ENCODE results near the gene CDH11. TPM values are rescaled to one million over a fixed set of nuclear protein-coding genes. Genes with fewer than 3 reads are reported as not detected.

Gene CDH11
- total RNA-seq, 1 experiment from 2014 or later: 0.64 TPM

GRCh38 chr16:65044026-65044425, 77.8 kb downstream of the CDH11 start:
- H3K4me3 ChIP-seq (ENCODE audit: low read depth in 2 of 2, low read length in 2 of 2): no peak overlapping the region
- no peaks in the 10 kb centered on the region for H3K9me3 ChIP-seq (ENCODE audit: control insufficient read depth, insufficient read depth, low read depth, low read length)
- intact Hi-C loops (cut with micrococcal nuclease; ENCODE audit: unreplicated experiment) (no loop called here), in situ Hi-C loops (cut with HindIII; ENCODE audit: low pct_unique_long_range_greater_than_20kb, low sequenced_read_pairs) (no loop called here)
- CTCF ChIA-PET: no interaction called here
- POLR2A ChIA-PET: no interaction called here
- no peaks in the 10 kb centered on the region for H3K4me1 ChIP-seq (ENCODE audit: control insufficient read depth, insufficient read depth, low read length)
- BruUV-seq (replicated peaks): no TSS peak
- H3K36me3 ChIP-seq (ENCODE audit: control insufficient read depth, insufficient read depth, low read length): no peaks in the 10 kb centered on the region
- H3K27me3 ChIP-seq (ENCODE audit: control insufficient read depth, insufficient read depth, low read length): no peaks in the 10 kb centered on the region
- no peak overlapping the region for H3K27ac ChIP-seq (ENCODE audit: low read length)
- ATAC-seq: no peak
- no peak for TF ChIP-seq SIN3A (IDR thresholded peaks at IDR 0.05; ENCODE audit: borderline replicate concordance, insufficient read depth, low read depth, low read length)
- no peak for TF ChIP-seq TCF7L2 (IDR thresholded peaks at IDR 0.05; ENCODE audit: low read depth, low read length)
- TF ChIP-seq CTCF (IDR thresholded peaks at IDR 0.05): no peak
- TF ChIP-seq POLR2AphosphoS5 (IDR thresholded peaks at IDR 0.05; ENCODE audit: low read depth, low read length): no peak
- TF ChIP-seq REST (IDR thresholded peaks at IDR 0.05; ENCODE audit: insufficient read depth in 1 of 2, low read depth in 2 of 2, low read length in 1 of 2): no peak
- DNase-seq (ENCODE audit: low read depth, low spot score): no peak

DNA sequence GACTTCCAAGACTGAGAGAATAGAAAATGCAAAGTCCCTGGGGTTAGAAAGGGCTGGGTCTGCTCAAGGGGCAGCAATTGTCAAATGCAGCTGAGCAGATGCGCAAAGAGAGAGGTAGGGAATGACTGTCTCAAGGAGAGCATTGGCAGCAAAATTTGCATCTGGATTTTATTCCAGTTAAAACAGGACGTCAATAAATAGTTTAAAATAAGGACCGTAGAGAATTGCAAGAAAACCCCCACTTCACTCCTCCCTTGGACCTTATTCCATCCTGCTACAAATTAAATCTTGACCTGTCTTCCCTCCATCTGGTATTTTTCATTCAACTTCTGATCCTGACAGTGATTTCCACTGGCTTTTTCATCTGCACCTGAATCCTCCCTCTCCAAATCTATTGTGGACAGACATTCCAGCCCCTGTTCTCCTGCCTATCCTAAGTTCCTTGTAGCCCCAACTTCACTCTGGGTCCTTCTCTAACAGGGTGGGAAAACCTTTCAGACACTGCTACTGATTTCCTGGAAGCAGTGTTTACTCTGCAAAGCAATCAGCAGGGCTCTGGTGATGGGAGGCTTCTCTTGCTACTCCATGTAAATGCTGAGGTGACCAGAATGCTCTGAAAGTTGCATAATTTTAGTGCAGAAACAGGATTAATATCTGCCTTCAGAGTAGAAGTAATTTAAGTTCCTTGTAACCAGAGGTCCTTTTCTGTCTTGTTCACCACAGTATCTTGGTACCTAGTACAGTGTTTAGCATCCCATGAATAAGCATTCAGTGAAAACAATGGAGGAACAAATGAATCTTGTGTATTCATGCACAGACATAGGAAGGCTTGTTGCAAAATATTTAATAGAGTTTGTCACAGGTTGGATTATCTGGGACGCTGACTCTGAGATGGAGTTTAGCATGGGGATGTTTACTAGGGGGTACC, 79.2 kb downstream of the CDH11 start:
- Histone ChIP-seq H3K27ac (ENCODE audit: low read length) (no peak overlapping the region), H3K4me1 (ENCODE audit: control insufficient read depth, insufficient read depth, low read length) (no peaks in the 10 kb centered on the region), H3K27me3 (ENCODE audit: control insufficient read depth, insufficient read depth, low read length) (no peaks in the 10 kb centered on the region), H3K9me3 (ENCODE audit: control insufficient read depth, insufficient read depth, low read depth, low read length) (no peaks in the 10 kb centered on the region), H3K36me3 (ENCODE audit: control insufficient read depth, insufficient read depth, low read length) (no peaks in the 10 kb centered on the region), H3K4me3 (ENCODE audit: low read depth in 2 of 2, low read length in 2 of 2) (no peak overlapping the region)
- no peak for DNase-seq (ENCODE audit: low read depth, low spot score)
- BruUV-seq (replicated peaks): no TSS peak
- intact Hi-C loops (cut with micrococcal nuclease; ENCODE audit: unreplicated experiment): no loop called here
- no peak for ATAC-seq
- CTCF ChIA-PET: no interaction called here
- POLR2A ChIA-PET: no interaction called here
- in situ Hi-C loops (cut with HindIII; ENCODE audit: low pct_unique_long_range_greater_than_20kb, low sequenced_read_pairs): no loop called here
- TF ChIP-seq CTCF (IDR thresholded peaks at IDR 0.05) (no peak), REST (IDR thresholded peaks at IDR 0.05; ENCODE audit: insufficient read depth in 1 of 2, low read depth in 2 of 2, low read length in 1 of 2) (no peak), SIN3A (IDR thresholded peaks at IDR 0.05; ENCODE audit: borderline replicate concordance, insufficient read depth, low read depth, low read length) (no peak), TCF7L2 (IDR thresholded peaks at IDR 0.05; ENCODE audit: low read depth, low read length) (no peak), POLR2AphosphoS5 (IDR thresholded peaks at IDR 0.05; ENCODE audit: low read depth, low read length) (no peak)
